ENCODE data around the gene DCC. TPM values are rescaled to one million over a fixed set of nuclear protein-coding genes. Genes with fewer than 3 reads are reported as not detected.

Gene DCC
- total and polyA plus RNA-seq, 2 experiments from 2014 or later = 0.53 to 0.73 TPM

DNA sequence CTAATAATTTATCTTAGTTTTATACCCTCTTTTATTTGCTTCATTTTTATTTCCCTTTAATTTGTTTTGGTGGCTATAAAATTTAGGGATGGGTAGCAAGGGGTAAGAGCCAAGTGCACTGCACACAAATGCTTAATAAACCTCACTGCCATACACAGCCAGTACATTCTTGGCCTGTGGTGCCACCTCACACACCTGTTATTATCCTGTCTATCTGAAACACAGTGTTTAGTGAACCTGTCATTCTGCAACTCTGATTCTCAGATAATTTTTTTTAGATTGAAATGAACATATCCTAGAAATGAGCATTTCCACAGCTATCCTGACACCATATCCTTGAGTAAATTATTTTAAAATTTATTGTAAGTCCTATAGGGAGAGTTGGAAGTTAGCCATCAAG lies 807.5 kb downstream of the DCC start:
- H3K4me1 Mint-ChIP-seq = no peaks in the 10 kb centered on the region
- no peaks in the 10 kb centered on the region for H3K36me3 Mint-ChIP-seq (ENCODE audit: low read depth)
- Histone ChIP-seq H3K4me3 (no peak overlapping the region), H2AFZ (no peak overlapping the region), H4K20me1 (replicated peaks; ENCODE audit: insufficient read depth) (no peaks in the 10 kb centered on the region), H3K4me2 (no peak overlapping the region), H3K9me2 (ENCODE audit: insufficient read depth) (no peaks in the 10 kb centered on the region), H3K27me3 (ENCODE audit: insufficient read depth) (no peaks in the 10 kb centered on the region), H3K4me1 (ENCODE audit: insufficient read depth) (no peaks in the 10 kb centered on the region), H3K36me3 (ENCODE audit: insufficient read depth) (no peaks in the 10 kb centered on the region), H3K79me2 (replicated peaks; ENCODE audit: insufficient read depth) (no peaks in the 10 kb centered on the region), H3F3A (replicated peaks; ENCODE audit: low read depth) (no peaks in the 10 kb centered on the region), H3K27ac (ENCODE audit: low read depth) (no peak overlapping the region)
- ATAC-seq (no peak), DNase-seq (ENCODE audit: low spot score) (no peak)
- no peaks in the 10 kb centered on the region for H3K27me3 Mint-ChIP-seq (ENCODE audit: insufficient read depth, low read depth, poor library complexity)
- H3K4me3 Mint-ChIP-seq = no peak overlapping the region
- no peak overlapping the region for H3K27ac Mint-ChIP-seq
- H3K9me3 Mint-ChIP-seq = no peaks in the 10 kb centered on the region; the same call in 2 of the 3 replicates
- TF ChIP-seq EZH2 (IDR thresholded peaks at IDR 0.05; ENCODE audit: low read depth, unreplicated experiment) (no peak), STAT1 (IDR thresholded peaks at IDR 0.05; ENCODE audit: unreplicated experiment) (no peak), NANOG (IDR thresholded peaks at IDR 0.05; ENCODE audit: borderline replicate concordance) (no peak), JUNB (IDR thresholded peaks at IDR 0.05; ENCODE audit: unreplicated experiment) (no peak), ZNF331 (CRISPR knock-in tag; IDR thresholded peaks at IDR 0.05; ENCODE audit: low read depth) (no peak), ZNF462 (CRISPR knock-in tag; IDR thresholded peaks at IDR 0.05) (no peak), CREB1 (CRISPR knock-in tag; IDR thresholded peaks at IDR 0.05; ENCODE audit: low read depth) (no peak), EZH2phosphoT487 (IDR thresholded peaks at IDR 0.05; ENCODE audit: unreplicated experiment) (no peak), ZNF114 (CRISPR knock-in tag; IDR thresholded peaks at IDR 0.05) (no peak), POLR2AphosphoS5 (IDR thresholded peaks at IDR 0.05; ENCODE audit: low read depth) (no peak)
- TF ChIP-seq, protein P1, sequence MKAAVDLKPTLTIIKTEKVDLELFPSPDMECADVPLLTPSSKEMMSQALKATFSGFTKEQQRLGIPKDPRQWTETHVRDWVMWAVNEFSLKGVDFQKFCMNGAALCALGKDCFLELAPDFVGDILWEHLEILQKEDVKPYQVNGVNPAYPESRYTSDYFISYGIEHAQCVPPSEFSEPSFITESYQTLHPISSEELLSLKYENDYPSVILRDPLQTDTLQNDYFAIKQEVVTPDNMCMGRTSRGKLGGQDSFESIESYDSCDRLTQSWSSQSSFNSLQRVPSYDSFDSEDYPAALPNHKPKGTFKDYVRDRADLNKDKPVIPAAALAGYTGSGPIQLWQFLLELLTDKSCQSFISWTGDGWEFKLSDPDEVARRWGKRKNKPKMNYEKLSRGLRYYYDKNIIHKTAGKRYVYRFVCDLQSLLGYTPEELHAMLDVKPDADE (IDR thresholded peaks at IDR 0.05) = no peak
- TF ChIP-seq, protein P2, sequence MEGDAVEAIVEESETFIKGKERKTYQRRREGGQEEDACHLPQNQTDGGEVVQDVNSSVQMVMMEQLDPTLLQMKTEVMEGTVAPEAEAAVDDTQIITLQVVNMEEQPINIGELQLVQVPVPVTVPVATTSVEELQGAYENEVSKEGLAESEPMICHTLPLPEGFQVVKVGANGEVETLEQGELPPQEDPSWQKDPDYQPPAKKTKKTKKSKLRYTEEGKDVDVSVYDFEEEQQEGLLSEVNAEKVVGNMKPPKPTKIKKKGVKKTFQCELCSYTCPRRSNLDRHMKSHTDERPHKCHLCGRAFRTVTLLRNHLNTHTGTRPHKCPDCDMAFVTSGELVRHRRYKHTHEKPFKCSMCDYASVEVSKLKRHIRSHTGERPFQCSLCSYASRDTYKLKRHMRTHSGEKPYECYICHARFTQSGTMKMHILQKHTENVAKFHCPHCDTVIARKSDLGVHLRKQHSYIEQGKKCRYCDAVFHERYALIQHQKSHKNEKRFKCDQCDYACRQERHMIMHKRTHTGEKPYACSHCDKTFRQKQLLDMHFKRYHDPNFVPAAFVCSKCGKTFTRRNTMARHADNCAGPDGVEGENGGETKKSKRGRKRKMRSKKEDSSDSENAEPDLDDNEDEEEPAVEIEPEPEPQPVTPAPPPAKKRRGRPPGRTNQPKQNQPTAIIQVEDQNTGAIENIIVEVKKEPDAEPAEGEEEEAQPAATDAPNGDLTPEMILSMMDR (conservative IDR thresholded peaks at IDR 0.05; ENCODE audit: low read depth in 2 of 2) = no peak
- TF ChIP-seq, protein P3, sequence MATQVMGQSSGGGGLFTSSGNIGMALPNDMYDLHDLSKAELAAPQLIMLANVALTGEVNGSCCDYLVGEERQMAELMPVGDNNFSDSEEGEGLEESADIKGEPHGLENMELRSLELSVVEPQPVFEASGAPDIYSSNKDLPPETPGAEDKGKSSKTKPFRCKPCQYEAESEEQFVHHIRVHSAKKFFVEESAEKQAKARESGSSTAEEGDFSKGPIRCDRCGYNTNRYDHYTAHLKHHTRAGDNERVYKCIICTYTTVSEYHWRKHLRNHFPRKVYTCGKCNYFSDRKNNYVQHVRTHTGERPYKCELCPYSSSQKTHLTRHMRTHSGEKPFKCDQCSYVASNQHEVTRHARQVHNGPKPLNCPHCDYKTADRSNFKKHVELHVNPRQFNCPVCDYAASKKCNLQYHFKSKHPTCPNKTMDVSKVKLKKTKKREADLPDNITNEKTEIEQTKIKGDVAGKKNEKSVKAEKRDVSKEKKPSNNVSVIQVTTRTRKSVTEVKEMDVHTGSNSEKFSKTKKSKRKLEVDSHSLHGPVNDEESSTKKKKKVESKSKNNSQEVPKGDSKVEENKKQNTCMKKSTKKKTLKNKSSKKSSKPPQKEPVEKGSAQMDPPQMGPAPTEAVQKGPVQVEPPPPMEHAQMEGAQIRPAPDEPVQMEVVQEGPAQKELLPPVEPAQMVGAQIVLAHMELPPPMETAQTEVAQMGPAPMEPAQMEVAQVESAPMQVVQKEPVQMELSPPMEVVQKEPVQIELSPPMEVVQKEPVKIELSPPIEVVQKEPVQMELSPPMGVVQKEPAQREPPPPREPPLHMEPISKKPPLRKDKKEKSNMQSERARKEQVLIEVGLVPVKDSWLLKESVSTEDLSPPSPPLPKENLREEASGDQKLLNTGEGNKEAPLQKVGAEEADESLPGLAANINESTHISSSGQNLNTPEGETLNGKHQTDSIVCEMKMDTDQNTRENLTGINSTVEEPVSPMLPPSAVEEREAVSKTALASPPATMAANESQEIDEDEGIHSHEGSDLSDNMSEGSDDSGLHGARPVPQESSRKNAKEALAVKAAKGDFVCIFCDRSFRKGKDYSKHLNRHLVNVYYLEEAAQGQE (IDR thresholded peaks at IDR 0.05; ENCODE audit: unreplicated experiment) = no peak

All from GM23338 (cell line).